Activated CD8-positive, alpha-beta T cell treated with anti-CD3 and anti-CD28 coated beads, Interleukin-2, amount 10 ng/mL, durations not matched to agents 7 days and 5 days (primary cell): ENCODE data around the gene DKK1. TPM values are rescaled to one million over a fixed set of nuclear protein-coding genes. Genes with fewer than 3 reads are reported as not detected.
"Not testable (repeated sequence)": the region's sequence is repeated elsewhere in the genome, so short reads cannot be mapped to it uniquely, and the experiment has no call there.

Source experiments
- ATAC-seq: fragments of 150-1000 bp; cut with Tn5 transposase; one replicate; pipeline ENCODE4 v1.10.0; 2021; ENCODE audit warnings: moderate library complexity
- CTCF ChIA-PET: fragments of 350-600 bp; sonication (Branson Sonifier 250); formaldehyde crosslinking; loops from one replicate; lab custom pipeline; 2021; ENCODE audit warnings: antibody characterized with exemption; lab: Charles Lee
- POLR2A ChIA-PET: fragments of 350-600 bp; sonication (Branson Sonifier 250); formaldehyde crosslinking; loops from one replicate; lab custom pipeline; 2021; ENCODE audit warnings: antibody characterized with exemption; lab: Charles Lee
- DNase-seq: peaks from one replicate; pipeline ENCODE4 v3.0.0-alpha.2; 2020
- H3K27ac Mint-ChIP-seq: one replicate; pipeline ENCODE4 v1.8.0; 2021; ENCODE audit warnings: mild to moderate bottlenecking, mixed read lengths
- H3K27me3 Mint-ChIP-seq: one replicate; pipeline ENCODE4 v1.8.0; 2021; ENCODE audit warnings: low read depth, mixed read lengths
- H3K36me3 Mint-ChIP-seq: one replicate; pipeline ENCODE4 v1.8.0; 2021; ENCODE audit warnings: low read depth, mixed read lengths
- H3K4me1 Mint-ChIP-seq: one replicate; pipeline ENCODE4 v1.8.0; 2021; ENCODE audit warnings: low read depth, mixed read lengths
- H3K4me3 Mint-ChIP-seq: one replicate; pipeline ENCODE4 v1.8.0; 2021; ENCODE audit warnings: mild to moderate bottlenecking, mixed read lengths
- H3K9me3 Mint-ChIP-seq: one replicate; pipeline ENCODE4 v1.8.0; 2022; ENCODE audit warnings: mixed read lengths; ENCODE audit not compliant: insufficient read depth
- total RNA-seq, 2 experiments: library from RNA; stranded (reverse); gene quantifications; one replicate each; pipeline ENCODE4 v1.2.3, GENCODE V29; 2021

The DKK1 gene
- total RNA-seq, 2 experiments from 2014 or later = not detected

DNA sequence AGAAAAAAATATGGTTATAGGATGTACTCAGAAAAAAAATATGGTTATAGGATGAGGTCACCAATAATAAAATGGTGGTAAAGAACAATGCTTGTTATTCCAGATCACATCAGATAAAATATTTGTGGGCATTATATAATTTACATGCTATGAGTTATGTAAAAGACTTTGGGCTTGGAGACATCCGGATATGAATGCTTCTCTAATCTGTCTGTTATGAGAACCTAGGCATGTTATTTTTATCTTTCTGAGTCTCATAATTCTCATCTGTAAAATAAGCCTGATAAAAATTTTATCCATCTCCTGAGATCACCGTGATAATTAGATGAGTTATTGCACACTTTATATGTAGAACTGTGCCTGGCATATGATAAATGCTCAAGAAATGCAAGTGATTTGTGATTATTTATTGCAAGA lies 37.8 kb downstream of the DKK1 start:
- CTCF ChIA-PET = no interaction called here
- POLR2A ChIA-PET = no interaction called here
- Mint-ChIP-seq H3K4me3 (no peak overlapping the region), H3K27ac (no peak overlapping the region), H3K9me3 (no peaks in the 10 kb centered on the region), H3K27me3 (no peaks in the 10 kb centered on the region), H3K4me1 (no peaks in the 10 kb centered on the region), H3K36me3 (no peaks in the 10 kb centered on the region)
- DNase-seq (no peak), ATAC-seq (no peak)

DNA sequence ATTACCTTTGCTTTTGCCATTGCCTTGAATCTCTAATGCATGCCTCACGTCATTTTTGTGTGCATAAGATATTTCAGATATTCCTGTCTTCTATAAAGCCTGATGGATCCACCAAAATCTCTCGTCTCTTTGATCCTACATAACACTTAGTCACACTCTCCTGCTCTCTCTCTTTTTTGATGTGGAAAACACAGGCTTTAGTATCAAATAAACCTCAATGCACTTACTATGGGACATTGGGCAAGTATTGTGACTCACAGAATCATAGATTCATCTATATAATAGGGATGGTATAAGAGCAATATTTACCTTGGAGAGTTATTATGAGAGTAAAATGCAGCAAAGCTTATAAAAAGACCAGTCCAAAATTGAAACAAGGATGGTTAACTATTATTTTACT lies 39.1 kb downstream of the DKK1 start:
- Mint-ChIP-seq H3K4me1 (no peaks in the 10 kb centered on the region), H3K27me3 (no peaks in the 10 kb centered on the region), H3K27ac (no peak overlapping the region), H3K36me3 (no peaks in the 10 kb centered on the region), H3K9me3 (no peaks in the 10 kb centered on the region), H3K4me3 (no peak overlapping the region)
- ATAC-seq (no peak), DNase-seq (no peak)
- ChIA-PET CTCF (no interaction called here), POLR2A (no interaction called here)

DNA sequence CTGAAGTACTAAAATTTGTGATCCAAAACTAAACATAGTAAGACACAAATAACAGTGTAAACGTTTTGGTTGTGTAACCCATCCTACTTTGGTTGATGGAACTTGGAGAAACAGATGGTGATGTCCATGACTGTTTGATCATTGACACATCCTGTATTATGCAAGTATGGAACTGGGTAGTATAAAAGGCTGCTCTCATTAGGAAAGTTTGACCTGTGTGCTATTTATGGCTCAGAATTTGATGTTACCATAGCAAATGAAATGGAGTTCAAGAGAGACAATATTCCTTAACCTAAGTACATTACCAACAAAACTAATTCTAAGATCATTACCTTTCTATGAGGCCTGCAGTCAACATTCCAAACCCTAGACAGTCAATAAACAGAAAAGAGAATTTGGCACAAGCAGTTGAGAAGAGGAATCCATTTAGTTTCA lies 39.9 kb downstream of the DKK1 start:
- H3K4me3 Mint-ChIP-seq = no peak overlapping the region

DNA sequence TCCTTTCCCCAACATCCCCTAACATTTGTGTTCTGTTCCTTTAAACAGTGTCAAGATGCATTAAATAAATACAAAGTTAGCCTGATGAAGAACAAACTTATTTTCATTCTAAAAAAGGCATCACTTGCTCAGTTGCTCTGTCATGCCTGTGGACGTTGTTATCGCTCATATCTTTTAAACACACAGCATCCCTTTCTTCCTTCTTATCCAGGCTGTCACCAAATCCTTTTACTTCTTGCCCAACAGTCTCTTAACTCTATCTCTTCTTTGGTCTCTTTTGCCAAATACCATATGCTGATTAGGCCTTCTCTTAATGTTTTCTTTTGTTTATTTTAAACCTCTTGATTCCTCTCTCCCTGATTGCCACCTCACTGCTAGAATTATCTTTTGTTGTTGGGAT lies 43.9 kb downstream of the DKK1 start:
- H3K27ac Mint-ChIP-seq = no peak overlapping the region
- ATAC-seq (no peak), DNase-seq (no peak)
- H3K9me3 Mint-ChIP-seq = peaks cover 5% of the 10 kb centered on the region
- no peak overlapping the region for H3K4me3 Mint-ChIP-seq
- CTCF ChIA-PET = no interaction called here
- H3K4me1 Mint-ChIP-seq = no peaks in the 10 kb centered on the region
- H3K36me3 Mint-ChIP-seq = no peaks in the 10 kb centered on the region
- POLR2A ChIA-PET = no interaction called here
- H3K27me3 Mint-ChIP-seq = no peaks in the 10 kb centered on the region

More for the DNA sequence above, 39.9 kb downstream of the DKK1 start:
- Mint-ChIP-seq H3K27me3 (no peaks in the 10 kb centered on the region), H3K27ac (no peak overlapping the region), H3K36me3 (no peaks in the 10 kb centered on the region), H3K4me1 (no peaks in the 10 kb centered on the region), H3K9me3 (no peaks in the 10 kb centered on the region)
- ChIA-PET POLR2A (no interaction called here), CTCF (no interaction called here)
- ATAC-seq (no peak), DNase-seq (no peak)

DNA sequence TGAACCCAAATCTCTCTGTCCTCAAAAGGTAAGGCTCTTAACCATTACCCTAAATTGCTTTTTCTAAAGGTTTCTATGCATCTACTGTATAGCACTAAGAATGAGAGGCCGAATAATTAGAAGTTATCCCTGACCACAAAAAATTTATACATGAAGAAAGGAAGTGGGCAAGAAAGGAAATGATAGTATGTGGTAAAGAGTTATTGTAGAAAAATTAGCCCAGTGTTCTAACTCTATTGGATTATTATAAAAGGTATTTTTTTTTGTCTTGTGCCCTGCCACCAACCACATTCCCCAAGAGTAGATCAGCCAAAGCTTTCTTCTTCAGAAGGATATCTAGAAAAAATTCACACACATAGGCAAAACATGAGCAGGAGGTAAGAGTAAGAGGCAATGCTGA lies 45.4 kb downstream of the DKK1 start:
- Mint-ChIP-seq H3K4me1 (no peaks in the 10 kb centered on the region), H3K27ac (no peak overlapping the region), H3K4me3 (no peak overlapping the region), H3K36me3 (no peaks in the 10 kb centered on the region), H3K27me3 (no peaks in the 10 kb centered on the region), H3K9me3 (peaks cover 5% of the 10 kb centered on the region)
- POLR2A ChIA-PET = no interaction called here
- CTCF ChIA-PET = no interaction called here
- ATAC-seq = no peak
- no peak for DNase-seq

DNA sequence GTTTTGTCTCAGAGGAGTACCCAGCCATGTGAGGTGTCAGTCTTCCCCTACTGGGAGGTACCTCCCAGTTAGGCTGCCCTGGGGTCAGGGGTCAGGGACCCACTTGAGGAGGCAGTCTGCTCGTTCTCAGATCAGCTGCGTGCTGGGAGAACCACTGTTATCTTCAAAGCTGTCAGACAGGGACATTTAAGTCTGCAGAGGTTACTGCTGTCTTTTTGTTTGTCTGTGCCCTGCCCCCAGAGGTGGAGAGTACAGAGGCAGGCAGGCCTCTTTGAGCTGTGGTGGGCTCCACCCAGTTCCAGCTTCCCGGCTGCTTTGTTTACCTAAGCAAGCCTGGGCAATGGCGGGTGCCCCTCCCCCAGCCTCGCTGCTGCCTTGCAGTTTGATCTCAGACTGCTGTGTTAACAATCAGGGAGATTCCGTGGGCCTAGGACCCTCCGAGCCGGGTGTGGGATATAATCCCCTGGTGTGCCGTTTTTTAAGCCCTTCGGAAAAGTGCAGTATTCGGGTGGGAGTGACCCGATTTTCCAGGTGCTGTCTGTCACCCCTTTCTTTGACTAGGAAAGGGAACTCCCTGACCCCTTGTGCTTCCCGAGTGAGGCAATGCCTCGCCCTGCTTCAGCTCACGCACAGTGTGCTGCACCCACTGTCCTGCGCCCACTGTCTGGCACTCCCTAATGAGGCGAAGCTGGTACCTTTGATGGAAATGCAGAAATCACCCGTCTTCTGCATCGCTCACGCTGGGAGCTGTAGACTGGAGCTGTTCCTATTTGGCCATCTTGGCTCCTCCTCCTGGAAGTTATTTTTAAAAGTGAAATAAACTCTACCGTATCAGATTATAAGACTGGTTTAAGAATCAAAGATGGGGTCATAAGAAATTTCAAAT lies 51.7 kb downstream of the DKK1 start:
- H3K27me3 Mint-ChIP-seq, ATAC-seq, DNase-seq, H3K27ac Mint-ChIP-seq, CTCF ChIA-PET, H3K4me3 Mint-ChIP-seq, H3K36me3 Mint-ChIP-seq, POLR2A ChIA-PET, H3K9me3 Mint-ChIP-seq, H3K4me1 Mint-ChIP-seq: not testable (repeated sequence)
